ENCODE measurements around the gene TOGARAM1. TPM values are rescaled to one million over a fixed set of nuclear protein-coding genes. Genes with fewer than 3 reads are reported as not detected.

TOGARAM1 gene
- polyA plus RNA-seq, 3 donors from 2014 or later: 9.4 to 13.0 (median 12.7) TPM

- no peak for DNase-seq
- no peaks in the 10 kb centered on the region for H3K9me3 Mint-ChIP-seq
- no peak overlapping the region for H3K27ac Mint-ChIP-seq
- no peaks in the 10 kb centered on the region for H3K27me3 Mint-ChIP-seq (ENCODE audit: low read depth in 3 of 3)
- peaks cover 0 to 5% (median 3%) of the 10 kb centered on the region in 3 donors for H3K36me3 Mint-ChIP-seq
- H3K4me3 Mint-ChIP-seq: no peak overlapping the region
- peaks cover 53 to 60% of the 10 kb centered on the region in 2 donors for H3K4me1 Mint-ChIP-seq
These were observed 7.2 kb upstream of the TOGARAM1 start for GRCh38 chr14:44954750-44955149.

DNA sequence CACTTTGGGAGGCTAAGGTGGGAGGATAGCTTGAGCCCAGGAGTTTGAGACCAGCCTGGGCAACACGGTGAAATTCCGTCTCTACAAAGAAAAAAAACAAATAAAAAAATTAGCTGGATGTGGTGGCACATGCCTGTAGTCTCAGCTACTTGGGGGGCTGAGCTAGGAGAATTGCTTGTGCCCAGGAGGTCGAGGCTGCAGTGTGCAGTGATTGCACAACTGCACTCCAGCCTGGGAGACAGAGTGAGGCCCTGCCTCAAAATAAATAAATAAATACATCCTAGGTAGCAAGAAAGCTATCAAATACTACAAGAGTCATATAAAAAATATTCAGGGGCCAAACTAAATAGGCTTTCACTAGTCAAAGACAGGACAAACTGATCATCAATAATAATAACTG, 6.5 kb upstream of the TOGARAM1 start:
- Mint-ChIP-seq H3K27ac (no peak overlapping the region), H3K4me1 (peaks cover 53 to 56% of the 10 kb centered on the region in 2 donors), H3K36me3 (peaks cover 0 to 5% (median 3%) of the 10 kb centered on the region in 3 donors), H3K9me3 (no peaks in the 10 kb centered on the region), H3K4me3 (no peak overlapping the region), H3K27me3 (ENCODE audit: low read depth in 3 of 3) (no peaks in the 10 kb centered on the region)
- DNase-seq: no peak

GRCh38 chr14:44956866-44957265, 5.1 kb upstream of the TOGARAM1 start:
- H3K27me3 Mint-ChIP-seq (ENCODE audit: low read depth in 3 of 3): no peaks in the 10 kb centered on the region
- H3K4me3 Mint-ChIP-seq: peak overlapping the region in 1 of 5 donors; percentile 1
- H3K4me1 Mint-ChIP-seq: peaks cover 43 to 44% of the 10 kb centered on the region in 2 donors
- H3K9me3 Mint-ChIP-seq: no peaks in the 10 kb centered on the region
- H3K27ac Mint-ChIP-seq: no peak overlapping the region
- DNase-seq: no peak
- peaks cover 0 to 5% (median 3%) of the 10 kb centered on the region in 3 donors for H3K36me3 Mint-ChIP-seq

- no peaks in the 10 kb centered on the region for H3K27me3 Mint-ChIP-seq (ENCODE audit: low read depth in 3 of 3)
- peaks cover 19 to 25% of the 10 kb centered on the region in 2 donors for H3K4me1 Mint-ChIP-seq
- peaks cover 2 to 14% (median 8%) of the 10 kb centered on the region in 6 donors for H3K9me3 Mint-ChIP-seq
- H3K4me3 Mint-ChIP-seq: peak overlapping the region in 1 of 5 donors; percentile 23
- H3K36me3 Mint-ChIP-seq: peaks cover 6% of the 10 kb centered on the region in 3 donors
- no peak for DNase-seq
- H3K27ac Mint-ChIP-seq: peak overlapping the region in 3 of 6 donors; percentile 17 to 81 (median 36)
These were observed 2.5 kb upstream of the TOGARAM1 start for GRCh38 chr14:44959538-44959937.

- H3K27me3 Mint-ChIP-seq (ENCODE audit: low read depth in 3 of 3): no peaks in the 10 kb centered on the region
- peaks cover 6 to 18% (median 13%) of the 10 kb centered on the region in 6 donors for H3K9me3 Mint-ChIP-seq
- peaks cover 8 to 12% (median 11%) of the 10 kb centered on the region in 3 donors for H3K36me3 Mint-ChIP-seq
- peak overlapping the region in 3 of 6 donors; percentile 36 to 81 (median 80) for H3K27ac Mint-ChIP-seq
- no peak overlapping the region for H3K4me3 Mint-ChIP-seq
- DNase-seq: no peak
- H3K4me1 Mint-ChIP-seq: peaks cover 13 to 25% of the 10 kb centered on the region in 2 donors
These were observed 1.8 kb upstream of the TOGARAM1 start for GRCh38 chr14:44960146-44960545.

GRCh38 chr14:44960646-44961045, 1.3 kb upstream of the TOGARAM1 start:
- H3K9me3 Mint-ChIP-seq: peaks cover 6 to 21% (median 14%) of the 10 kb centered on the region in 6 donors
- peaks cover 8 to 15% (median 11%) of the 10 kb centered on the region in 3 donors for H3K36me3 Mint-ChIP-seq
- peak overlapping the region in 2 of 6 donors; percentile 80 to 81 for H3K27ac Mint-ChIP-seq
- H3K4me3 Mint-ChIP-seq: no peak overlapping the region
- peaks cover 8 to 26% of the 10 kb centered on the region in 2 donors for H3K4me1 Mint-ChIP-seq
- H3K27me3 Mint-ChIP-seq (ENCODE audit: low read depth in 3 of 3): no peaks in the 10 kb centered on the region
- no peak for DNase-seq

GRCh38 chr14:44961151-44961553, 838 bp upstream of the TOGARAM1 start:
- Mint-ChIP-seq H3K27ac (no peak overlapping the region), H3K36me3 (peaks cover 8 to 16% (median 11%) of the 10 kb centered on the region in 3 donors), H3K4me1 (peaks cover 3 to 23% of the 10 kb centered on the region in 2 donors), H3K4me3 (no peak overlapping the region), H3K9me3 (peaks cover 6 to 21% (median 14%) of the 10 kb centered on the region in 6 donors), H3K27me3 (ENCODE audit: low read depth in 3 of 3) (no peaks in the 10 kb centered on the region)
- DNase-seq: peak; percentile 46 to 58 (median 53)

- H3K36me3 Mint-ChIP-seq: peaks cover 11 to 22% (median 15%) of the 10 kb centered on the region in 3 donors
- H3K4me1 Mint-ChIP-seq: peaks cover 11 to 27% of the 10 kb centered on the region in 2 donors
- no peak for DNase-seq
- H3K9me3 Mint-ChIP-seq: peaks cover 6 to 22% (median 14%) of the 10 kb centered on the region in 6 donors
- H3K27me3 Mint-ChIP-seq (ENCODE audit: low read depth in 3 of 3): no peaks in the 10 kb centered on the region
- H3K4me3 Mint-ChIP-seq: no peak overlapping the region
- no peak overlapping the region for H3K27ac Mint-ChIP-seq
These were observed 499 bp downstream of the TOGARAM1 start for GRCh38 chr14:44962334-44963043.

DNA sequence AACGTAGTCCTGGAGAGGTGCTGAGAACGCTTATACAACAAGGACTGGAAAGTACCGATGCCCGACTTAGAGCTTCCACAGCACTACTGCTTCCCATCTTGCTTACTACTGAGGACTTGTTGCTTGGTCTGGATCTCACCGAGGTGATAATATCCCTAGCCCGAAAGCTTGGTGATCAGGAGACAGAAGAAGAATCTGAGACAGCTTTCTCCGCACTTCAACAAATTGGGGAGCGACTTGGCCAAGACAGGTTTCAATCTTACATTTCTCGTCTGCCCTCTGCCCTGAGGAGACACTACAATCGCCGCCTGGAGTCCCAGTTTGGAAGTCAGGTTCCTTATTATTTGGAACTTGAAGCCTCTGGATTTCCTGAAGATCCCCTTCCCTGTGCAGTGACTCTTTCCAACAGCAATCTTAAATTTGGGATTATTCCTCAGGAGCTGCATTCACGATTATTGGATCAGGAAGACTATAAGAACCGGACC, 1.1 kb downstream of the TOGARAM1 start:
- Mint-ChIP-seq H3K27me3 (ENCODE audit: low read depth in 3 of 3) (no peaks in the 10 kb centered on the region), H3K9me3 (peaks cover 6 to 24% (median 15%) of the 10 kb centered on the region in 6 donors), H3K27ac (no peak overlapping the region)

DNA sequence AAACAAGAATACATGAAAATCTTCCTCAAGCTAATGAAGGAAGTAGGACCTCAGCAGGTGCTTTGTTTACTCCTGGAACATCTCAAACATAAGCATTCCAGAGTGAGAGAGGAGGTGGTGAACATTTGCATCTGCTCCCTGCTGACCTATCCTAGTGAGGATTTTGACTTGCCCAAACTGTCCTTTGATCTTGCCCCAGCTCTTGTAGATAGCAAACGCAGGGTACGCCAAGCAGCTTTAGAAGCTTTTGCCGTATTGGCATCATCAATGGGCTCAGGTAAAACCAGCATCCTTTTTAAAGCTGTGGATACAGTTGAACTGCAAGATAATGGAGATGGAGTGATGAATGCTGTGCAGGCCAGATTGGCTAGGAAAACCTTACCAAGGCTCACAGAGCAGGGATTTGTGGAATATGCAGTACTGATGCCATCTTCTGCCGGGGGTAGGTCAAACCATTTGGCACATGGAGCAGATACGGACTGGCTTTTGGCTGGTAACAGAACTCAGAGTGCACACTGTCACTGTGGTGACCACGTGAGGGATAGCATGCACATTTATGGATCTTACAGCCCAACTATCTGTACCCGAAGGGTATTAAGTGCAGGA, 1.9 kb downstream of the TOGARAM1 start:
- Mint-ChIP-seq H3K4me3 (no peak overlapping the region), H3K4me1 (peaks cover 24 to 28% of the 10 kb centered on the region in 2 donors), H3K27me3 (ENCODE audit: low read depth in 3 of 3) (no peaks in the 10 kb centered on the region), H3K27ac (peak overlapping the region in 2 of 6 donors; percentile 15 to 54), H3K9me3 (peaks cover 6 to 29% (median 17%) of the 10 kb centered on the region in 6 donors), H3K36me3 (peaks cover 17 to 33% (median 21%) of the 10 kb centered on the region in 3 donors)
- no peak for DNase-seq

More for the DNA sequence above, 1.1 kb downstream of the TOGARAM1 start:
- peaks cover 17 to 26% of the 10 kb centered on the region in 2 donors for H3K4me1 Mint-ChIP-seq
- no peak for DNase-seq
- no peak overlapping the region for H3K4me3 Mint-ChIP-seq
- H3K36me3 Mint-ChIP-seq: peaks cover 11 to 27% (median 16%) of the 10 kb centered on the region in 3 donors

- Mint-ChIP-seq H3K36me3 (peaks cover 33 to 57% (median 46%) of the 10 kb centered on the region in 3 donors), H3K4me3 (peak overlapping the region; percentile 15 to 58 (median 31)), H3K4me1 (peaks cover 39 to 53% of the 10 kb centered on the region in 2 donors), H3K27ac (peak overlapping the region in 1 of 6 donors; percentile 33), H3K9me3 (peaks cover 6 to 41% (median 25%) of the 10 kb centered on the region in 6 donors), H3K27me3 (ENCODE audit: low read depth in 3 of 3) (no peaks in the 10 kb centered on the region)
- DNase-seq: no peak
These were observed 4.8 kb downstream of the TOGARAM1 start for GRCh38 chr14:44966601-44967336.

DNA sequence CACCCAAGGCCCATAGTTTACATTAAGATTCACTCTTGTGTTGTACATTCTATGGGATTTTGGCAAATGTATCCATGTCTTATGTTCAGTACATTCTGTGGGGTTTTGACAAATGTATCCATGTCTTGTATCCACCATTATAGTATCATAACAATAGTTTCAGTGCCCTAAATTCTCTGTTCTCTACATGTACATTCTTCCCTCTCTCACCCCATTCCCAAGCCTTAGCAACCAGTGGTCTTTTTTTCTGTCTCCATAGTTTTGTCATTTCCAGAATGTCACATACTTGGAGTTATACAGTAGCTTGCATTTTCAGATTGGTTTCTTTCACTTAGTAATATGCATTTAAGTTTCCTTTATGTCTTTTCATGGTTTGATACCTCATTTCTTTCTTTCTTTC, 6.7 kb downstream of the TOGARAM1 start:
- Mint-ChIP-seq H3K27ac (no peak overlapping the region), H3K27me3 (ENCODE audit: low read depth in 3 of 3) (no peaks in the 10 kb centered on the region), H3K9me3 (peaks cover 6 to 41% (median 23%) of the 10 kb centered on the region in 6 donors), H3K4me3 (peak overlapping the region in 4 of 5 donors; percentile 4 to 21 (median 10)), H3K4me1 (peaks cover 44 to 72% of the 10 kb centered on the region in 2 donors), H3K36me3 (peaks cover 33 to 59% (median 53%) of the 10 kb centered on the region in 3 donors)
- no peak for DNase-seq

DNA sequence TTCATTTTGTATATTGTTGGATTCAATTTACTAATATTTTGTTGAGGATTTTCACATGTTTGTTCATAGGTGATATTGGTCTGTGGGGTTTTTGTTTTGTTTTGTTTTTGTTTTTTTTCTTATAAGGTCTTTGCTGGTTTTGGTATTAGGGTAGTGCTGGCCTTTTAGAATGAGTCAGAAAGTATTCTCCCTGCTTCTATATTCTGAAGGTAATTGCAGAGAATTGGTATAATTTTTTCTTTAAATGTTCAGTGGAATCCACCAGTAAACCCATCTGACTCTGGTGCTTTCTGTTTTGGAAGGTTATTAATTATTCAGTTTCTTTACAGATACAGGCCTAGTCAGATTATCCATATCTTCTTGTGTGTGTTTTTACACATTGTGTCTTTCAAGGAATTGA, 8.9 kb downstream of the TOGARAM1 start:
- Mint-ChIP-seq H3K9me3 (peaks cover 0 to 22% (median 11%) of the 10 kb centered on the region in 6 donors), H3K4me3 (no peak overlapping the region), H3K4me1 (peaks cover 46 to 86% of the 10 kb centered on the region in 2 donors), H3K27me3 (ENCODE audit: low read depth in 3 of 3) (no peaks in the 10 kb centered on the region), H3K36me3 (peaks cover 22 to 45% (median 43%) of the 10 kb centered on the region in 3 donors), H3K27ac (no peak overlapping the region)
- no peak for DNase-seq

Data from immature natural killer cell (primary cell).